HUES6 (cell line): Measurements from ENCODE around the gene ITGB2.

Experiments used
- H3K27ac ChIP-seq: 2 replicates; pipeline ENCODE4 v1.7.0; 2013; ENCODE audit warnings: low read depth, mild to moderate bottlenecking, low read length, inconsistent platforms
- H3K27me3 ChIP-seq: 2 replicates; pipeline ENCODE4 v1.6.1; 2013; ENCODE audit warnings: low read length; ENCODE audit not compliant: control insufficient read depth, insufficient read depth
- H3K36me3 ChIP-seq: 2 replicates; pipeline ENCODE4 v1.6.1; 2013; ENCODE audit warnings: low read length; ENCODE audit not compliant: control insufficient read depth, insufficient read depth
- H3K4me1 ChIP-seq: 2 replicates; pipeline ENCODE4 v1.6.1; 2013; ENCODE audit warnings: low read length; ENCODE audit not compliant: control insufficient read depth, insufficient read depth
- H3K4me3 ChIP-seq: 2 replicates; pipeline ENCODE4 v1.5.1; 2013; ENCODE audit warnings: low read depth, low read length
- H3K9ac ChIP-seq: one replicate; pipeline ENCODE4 v1.6.1; 2013; ENCODE audit warnings: mild to moderate bottlenecking, low read length
- H3K9me3 ChIP-seq: 2 replicates; pipeline ENCODE4 v1.6.1; 2013; ENCODE audit warnings: low read depth, low read length; ENCODE audit not compliant: control insufficient read depth, insufficient read depth

The ITGB2 gene

DNA sequence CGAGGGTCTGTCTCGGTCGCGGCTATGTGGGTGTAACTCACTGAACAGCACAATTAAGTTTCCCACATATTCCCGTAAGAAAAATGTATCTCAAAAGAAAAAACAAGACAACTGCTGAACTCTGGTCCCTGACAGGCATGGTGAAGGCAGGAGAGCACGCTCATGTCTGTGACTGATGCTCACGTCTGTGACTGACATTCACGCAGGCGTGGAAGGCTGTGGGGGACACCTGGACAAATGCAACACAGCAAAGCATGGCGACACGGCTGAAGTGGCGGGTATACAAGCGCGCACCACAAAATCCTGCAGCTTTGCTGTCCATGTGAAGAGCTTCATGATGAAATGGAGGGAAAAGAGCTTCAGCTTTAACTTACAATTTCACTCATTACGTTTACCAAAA lies 53.2 kb downstream of the ITGB2 start:
- H3K4me1 ChIP-seq, result peaks cover 63% of the 10 kb centered on the region
- H3K27me3 ChIP-seq, result no peaks in the 10 kb centered on the region
- H3K36me3 ChIP-seq, result peaks cover 37% of the 10 kb centered on the region
- no peak overlapping the region for H3K4me3 ChIP-seq
- 0 out of 2 replicates have a peak overlapping the region, but pooled peaks have one; percentile 2 for H3K27ac ChIP-seq
- H3K9me3 ChIP-seq, result no peaks in the 10 kb centered on the region
- no peak overlapping the region for H3K9ac ChIP-seq

DNA sequence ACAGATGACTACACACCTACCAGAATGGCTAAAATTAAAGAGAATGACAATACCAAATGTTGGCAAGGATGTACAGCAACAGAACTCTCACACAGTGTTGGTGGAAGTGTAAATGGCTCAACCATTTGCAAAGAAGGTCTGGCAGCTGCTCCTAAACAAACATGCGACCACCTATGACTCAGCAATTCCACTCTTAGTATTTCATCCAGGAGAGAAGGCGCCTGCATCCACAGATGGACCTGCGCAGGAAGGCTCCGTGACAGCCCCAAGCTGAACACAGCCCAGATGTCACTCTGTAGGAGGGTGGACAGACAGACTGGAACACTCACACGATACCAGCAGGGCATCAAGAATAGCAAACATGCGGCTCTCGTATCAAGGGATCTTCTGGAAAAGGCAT lies 53.9 kb downstream of the ITGB2 start:
- H3K4me3 ChIP-seq, result no peak overlapping the region; the same call in 1 of the 2 replicates
- peaks cover 40% of the 10 kb centered on the region for H3K36me3 ChIP-seq
- no peaks in the 10 kb centered on the region for H3K9me3 ChIP-seq
- H3K27me3 ChIP-seq, result no peaks in the 10 kb centered on the region
- peaks cover 61% of the 10 kb centered on the region for H3K4me1 ChIP-seq
- H3K9ac ChIP-seq, result peak overlapping the region; percentile 36
- H3K27ac ChIP-seq, result peak overlapping the region; percentile 2

DNA sequence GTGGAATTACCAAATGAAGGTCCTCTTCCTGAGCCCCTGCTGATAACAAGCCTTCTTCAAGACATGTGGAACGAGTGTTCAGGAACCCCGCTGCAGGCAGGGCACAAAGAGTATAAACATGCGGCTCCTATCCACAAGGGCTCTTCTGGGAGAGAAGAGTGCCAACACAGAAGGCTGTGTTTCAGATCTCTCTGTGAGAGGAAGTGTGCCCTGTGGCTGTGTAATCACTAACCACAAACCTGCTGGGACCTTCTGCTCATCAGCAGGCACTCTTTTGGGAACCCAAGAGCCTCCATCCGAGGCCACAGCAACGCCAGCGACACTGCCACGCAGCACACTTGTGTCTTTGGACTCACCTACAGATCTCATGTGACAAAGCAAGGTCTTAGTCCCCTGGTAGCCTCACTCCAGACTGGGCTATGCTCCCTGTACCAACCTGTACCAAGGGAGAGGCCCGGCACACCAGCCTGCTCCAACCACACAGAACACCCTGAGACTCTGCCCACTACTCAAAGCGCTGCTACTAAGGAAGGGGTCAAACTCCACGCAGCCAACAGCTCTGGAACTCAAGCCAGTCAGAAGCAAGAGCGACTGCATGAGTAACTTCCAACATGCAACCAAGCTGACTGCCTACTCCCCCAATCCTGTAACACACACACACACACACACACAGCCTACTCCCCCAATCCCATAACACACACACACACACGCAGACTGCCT lies 55.0 kb downstream of the ITGB2 start:
- peak overlapping the region; percentile 8 for H3K9ac ChIP-seq
- no peaks in the 10 kb centered on the region for H3K27me3 ChIP-seq
- H3K4me1 ChIP-seq, result peaks cover 52% of the 10 kb centered on the region
- no peak overlapping the region for H3K4me3 ChIP-seq
- no peak overlapping the region for H3K27ac ChIP-seq
- peaks cover 49% of the 10 kb centered on the region for H3K36me3 ChIP-seq
- no peaks in the 10 kb centered on the region for H3K9me3 ChIP-seq

DNA sequence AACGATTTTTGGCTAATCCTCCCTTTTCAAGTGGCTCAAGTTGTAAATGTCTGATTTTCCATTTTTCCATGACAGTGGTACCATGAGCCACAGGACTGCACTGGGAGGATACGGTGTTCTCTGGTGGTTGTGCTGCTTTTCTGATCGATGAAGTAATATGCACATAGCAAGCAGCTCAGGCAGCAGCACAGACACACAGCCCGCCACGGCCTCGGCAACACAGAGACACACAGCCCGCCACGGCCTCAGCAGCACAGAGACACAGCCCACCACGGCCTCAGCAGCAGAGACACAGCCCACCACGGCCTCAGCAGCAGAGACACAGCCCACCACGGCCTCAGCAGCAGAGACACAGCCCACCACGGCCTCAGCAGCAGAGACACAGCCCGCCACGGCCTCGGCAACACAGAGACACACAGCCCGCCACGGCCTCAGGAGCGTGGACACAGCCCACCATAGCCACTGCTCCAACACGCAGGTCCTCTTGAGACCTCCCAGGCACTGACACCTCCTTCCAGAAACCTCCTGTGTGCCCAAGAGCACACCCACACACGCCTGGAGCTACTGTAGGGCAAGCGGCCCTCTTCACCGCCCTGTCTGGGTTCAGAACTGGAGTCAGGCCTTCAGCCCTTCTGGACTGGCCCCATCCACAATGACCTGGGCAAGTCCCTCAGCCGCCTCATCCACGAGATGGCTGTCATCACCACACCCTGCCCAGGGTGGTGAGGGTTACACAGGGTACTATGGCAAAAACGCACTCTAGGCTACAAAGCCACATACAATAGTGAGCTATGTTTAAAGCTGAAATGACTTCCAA lies 57.6 kb downstream of the ITGB2 start:
- peaks cover 72% of the 10 kb centered on the region for H3K36me3 ChIP-seq
- H3K4me1 ChIP-seq, result peaks cover 28% of the 10 kb centered on the region

DNA sequence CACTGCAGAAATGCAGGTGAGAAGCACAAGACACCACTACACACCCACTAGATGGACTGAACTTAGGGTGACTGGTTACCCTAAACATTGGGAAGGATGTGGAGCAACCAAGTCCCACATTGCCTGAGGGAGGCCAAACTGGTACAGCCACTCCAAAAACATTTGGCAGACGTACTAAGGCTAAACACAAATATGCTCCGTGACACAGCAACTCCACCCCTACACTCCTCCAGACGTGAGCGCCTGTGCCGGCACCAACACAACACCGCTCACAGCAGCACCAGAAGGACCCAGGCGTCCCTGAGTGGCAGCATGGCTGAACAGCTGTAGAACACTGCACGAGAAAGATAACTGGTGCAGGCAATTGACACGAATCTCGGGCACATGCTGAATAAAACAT lies 61.9 kb downstream of the ITGB2 start:
- peaks cover 6% of the 10 kb centered on the region; the same call in 1 of the 2 replicates for H3K4me1 ChIP-seq
- H3K4me3 ChIP-seq, result no peak overlapping the region
- H3K36me3 ChIP-seq, result peaks cover 86% of the 10 kb centered on the region

More for the DNA sequence above, 57.6 kb downstream of the ITGB2 start:
- no peak overlapping the region for H3K9ac ChIP-seq
- no peak overlapping the region for H3K27ac ChIP-seq
- H3K27me3 ChIP-seq, result no peaks in the 10 kb centered on the region
- H3K9me3 ChIP-seq, result no peaks in the 10 kb centered on the region
- no peak overlapping the region for H3K4me3 ChIP-seq

DNA sequence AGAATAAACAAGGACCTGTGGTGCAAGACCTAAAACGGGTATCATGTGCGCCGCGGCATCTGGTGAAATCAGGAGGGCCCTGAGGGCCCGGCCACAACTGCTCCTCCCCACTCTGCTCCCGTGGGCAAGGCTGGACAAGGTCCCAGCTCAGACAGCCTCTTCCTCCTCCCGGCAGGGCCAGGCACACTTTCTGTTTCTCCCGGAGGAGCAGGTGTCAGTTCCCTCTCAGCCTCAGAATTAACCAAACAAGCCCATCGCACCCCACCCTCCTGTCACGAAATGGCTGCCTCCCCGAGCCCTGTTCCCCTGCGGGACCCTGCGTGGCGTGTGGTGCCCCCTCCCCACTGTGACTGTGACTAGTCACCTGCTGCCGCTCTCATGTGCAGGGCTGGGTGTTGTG lies 62.4 kb downstream of the ITGB2 start:
- Histone ChIP-seq H3K27me3 (no peaks in the 10 kb centered on the region), H3K36me3 (peaks cover 85% of the 10 kb centered on the region), H3K27ac (no peak overlapping the region)

More for the DNA sequence above, 61.9 kb downstream of the ITGB2 start:
- Histone ChIP-seq H3K27ac (no peak overlapping the region), H3K27me3 (no peaks in the 10 kb centered on the region), H3K9ac (no peak overlapping the region), H3K9me3 (no peaks in the 10 kb centered on the region)

DNA sequence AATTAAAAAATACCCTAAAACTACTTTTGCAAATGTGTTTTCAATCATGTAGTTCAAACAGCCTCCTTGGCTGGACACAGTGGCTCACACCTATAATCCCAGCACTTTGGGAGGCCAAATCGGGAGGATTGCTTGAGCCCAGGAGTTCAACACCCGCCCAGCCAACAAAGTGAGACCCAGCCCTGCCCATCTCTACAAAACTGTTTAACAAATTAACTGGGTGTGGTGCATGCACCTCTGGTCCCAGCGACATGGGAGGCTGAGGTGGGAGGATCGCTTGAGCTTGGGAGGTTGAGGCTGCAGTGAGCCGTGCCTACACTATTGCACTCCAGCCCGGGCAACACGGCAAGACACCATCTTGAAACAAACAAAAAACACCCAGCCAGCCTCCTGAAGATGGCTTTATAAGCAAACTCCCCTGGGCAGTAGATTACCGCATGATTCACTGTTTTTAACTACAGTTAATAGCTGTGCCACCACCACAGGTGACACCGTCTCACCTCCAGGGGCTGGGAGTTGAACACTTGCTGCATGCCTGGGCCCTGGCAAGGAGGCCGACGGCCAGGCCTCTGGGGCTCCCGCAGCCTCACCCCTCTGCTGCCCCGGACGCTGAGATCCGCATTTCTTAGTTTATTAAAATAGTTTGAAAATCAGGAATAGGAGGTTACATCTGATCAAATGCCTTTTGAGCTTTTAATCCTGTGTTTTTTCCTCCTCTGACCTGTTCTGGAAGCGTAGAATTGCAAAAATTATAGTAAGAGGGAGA lies 63.4 kb downstream of the ITGB2 start:
- Histone ChIP-seq H3K36me3 (peaks cover 90% of the 10 kb centered on the region), H3K27ac (no peak overlapping the region), H3K4me3 (no peak overlapping the region), H3K27me3 (no peaks in the 10 kb centered on the region), H3K9me3 (no peaks in the 10 kb centered on the region), H3K9ac (no peak overlapping the region), H3K4me1 (peaks cover 6% of the 10 kb centered on the region; the same call in 1 of the 2 replicates)

More for the DNA sequence above, 62.4 kb downstream of the ITGB2 start:
- Histone ChIP-seq H3K9me3 (no peaks in the 10 kb centered on the region), H3K4me1 (peaks cover 6% of the 10 kb centered on the region; the same call in 1 of the 2 replicates), H3K9ac (no peak overlapping the region), H3K4me3 (no peak overlapping the region)

DNA sequence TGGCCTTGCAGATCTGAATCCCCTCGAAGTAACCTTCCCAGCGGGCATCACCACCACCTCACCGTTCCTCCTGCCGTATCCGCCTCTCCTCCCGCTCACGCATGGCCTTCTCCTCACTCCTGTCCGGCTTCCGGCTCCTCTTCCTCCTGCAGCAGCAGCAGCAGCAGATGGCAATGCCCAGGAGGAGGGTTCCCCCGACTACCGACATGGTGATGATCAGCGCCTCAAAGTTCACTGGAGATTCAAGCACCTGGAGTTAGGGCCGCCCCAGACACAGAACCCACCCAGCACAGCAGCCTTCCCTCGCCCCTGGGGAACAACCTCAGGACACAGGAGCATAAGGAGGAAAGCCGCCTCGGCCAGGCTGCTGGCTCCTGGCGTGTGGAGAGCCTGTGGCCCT lies 64.6 kb downstream of the ITGB2 start:
- H3K36me3 ChIP-seq, result peaks cover 93% of the 10 kb centered on the region
- H3K27ac ChIP-seq, result no peak overlapping the region
- no peaks in the 10 kb centered on the region for H3K4me1 ChIP-seq
- H3K27me3 ChIP-seq, result no peaks in the 10 kb centered on the region
- no peak overlapping the region for H3K9ac ChIP-seq
- no peaks in the 10 kb centered on the region for H3K9me3 ChIP-seq
- no peak overlapping the region for H3K4me3 ChIP-seq

DNA sequence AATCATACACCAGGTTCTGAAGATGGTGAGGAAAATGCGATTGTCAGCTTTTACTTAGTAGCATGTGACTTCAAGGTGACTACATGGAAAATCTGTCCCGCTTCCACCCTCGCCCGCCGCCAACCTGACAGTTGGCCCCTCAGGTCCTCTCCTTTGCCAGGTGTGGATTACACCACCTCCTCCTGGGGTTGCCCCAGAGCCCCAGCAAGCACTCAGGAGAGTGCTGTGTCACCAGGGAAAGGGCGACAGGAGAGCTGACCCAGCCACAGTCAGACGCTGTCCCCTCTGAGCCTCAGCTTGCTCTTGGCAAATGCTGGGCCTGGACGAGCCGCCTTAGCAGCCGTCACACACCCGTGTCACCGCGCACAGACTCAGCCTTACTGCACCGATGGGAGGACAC lies 65.1 kb downstream of the ITGB2 start:
- Histone ChIP-seq H3K9me3 (no peaks in the 10 kb centered on the region), H3K4me1 (no peaks in the 10 kb centered on the region), H3K9ac (no peak overlapping the region)

DNA sequence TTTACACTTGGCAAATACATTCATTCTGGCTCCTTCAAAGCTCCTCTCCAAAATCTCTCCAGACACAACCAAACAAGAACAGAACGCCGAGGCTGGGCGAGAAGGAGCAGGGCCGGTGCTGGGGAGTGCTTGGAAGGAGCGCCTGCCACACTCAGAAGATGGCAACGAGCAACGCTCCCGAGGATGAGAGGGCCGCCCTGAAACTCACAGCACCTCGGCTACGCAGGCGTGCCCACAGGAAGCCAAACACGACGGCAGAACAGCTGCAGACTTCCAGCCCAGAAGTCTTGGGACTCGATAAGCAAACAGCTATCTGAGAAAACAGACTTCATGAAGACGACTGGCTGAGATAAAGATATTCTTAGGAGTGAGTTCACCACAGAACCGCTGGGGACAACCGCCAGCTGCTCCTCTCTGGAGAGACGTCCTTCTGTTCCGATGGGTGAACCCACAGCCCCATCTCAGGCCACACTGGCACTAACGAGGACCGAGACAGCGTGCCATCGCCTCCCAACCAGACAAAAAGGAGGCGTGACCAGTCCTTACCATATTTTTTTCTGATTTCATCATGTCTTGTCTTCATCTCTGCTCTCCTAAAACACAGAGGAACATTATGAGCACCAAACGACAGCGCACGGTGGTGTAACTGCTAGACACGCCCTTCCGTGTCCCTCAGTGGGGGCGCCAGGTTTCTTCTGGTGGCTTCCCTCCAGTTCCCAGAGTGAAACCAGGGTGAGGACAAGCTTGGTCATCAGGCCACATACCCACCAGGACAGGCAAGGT lies 65.8 kb downstream of the ITGB2 start:
- H3K27me3 ChIP-seq, result no peaks in the 10 kb centered on the region
- H3K36me3 ChIP-seq, result peaks cover 97% of the 10 kb centered on the region
- no peak overlapping the region for H3K27ac ChIP-seq
- no peak overlapping the region for H3K4me3 ChIP-seq
- no peaks in the 10 kb centered on the region for H3K9me3 ChIP-seq
- no peak overlapping the region for H3K9ac ChIP-seq
- H3K4me1 ChIP-seq, result no peaks in the 10 kb centered on the region

More for the DNA sequence above, 65.1 kb downstream of the ITGB2 start:
- no peaks in the 10 kb centered on the region for H3K27me3 ChIP-seq
- no peak overlapping the region for H3K27ac ChIP-seq
- peaks cover 94% of the 10 kb centered on the region for H3K36me3 ChIP-seq
- H3K4me3 ChIP-seq, result no peak overlapping the region
